Stimulated activated CD4-positive, alpha-beta T cell treated with anti-CD3 and anti-CD28 coated beads, Interleukin-15, amount 100 ng/mL, for 24 hours (primary cell): ENCODE data around the gene RASSF7.
"Not testable (repeated sequence)": the region's sequence is repeated elsewhere in the genome, so short reads cannot be mapped to it uniquely, and the experiment has no call there.

Experiments
- DNase-seq: peaks from one replicate; pipeline ENCODE4 v3.0.0-alpha.2; 2020

Gene RASSF7

GRCh38 chr11:560305-561147 is at the start of gene RASSF7, which contains the start of gene LMNTD2:
TSS of gene RASSF7 (plus strand) at chr11:560970. CDS start at chr11:561769, 799 bp downstream.
TSS of gene LMNTD2 (minus strand) at chr11:560738. CDS start at chr11:560716, 22 bp downstream.
- peak; percentile 98 for DNase-seq

GRCh38 chr11:512761-513595 is 47.8 kb upstream of the RASSF7 start:
- no peak for DNase-seq

- DNase-seq, result no peak
These were observed 46.2 kb upstream of the RASSF7 start for GRCh38 chr11:514606-515005.

GRCh38 chr11:515131-515530 is 45.6 kb upstream of the RASSF7 start:
- DNase-seq, result no peak

- DNase-seq, result no peak
These were observed 44.4 kb upstream of the RASSF7 start for GRCh38 chr11:516400-516799.

- not testable (repeated sequence) for DNase-seq
These were observed 43.7 kb upstream of the RASSF7 start for GRCh38 chr11:516918-517685.

- peak; percentile 87 for DNase-seq
These were observed 42.1 kb upstream of the RASSF7 start for GRCh38 chr11:518463-519202.

- peak; percentile 29 for DNase-seq
These were observed 40.2 kb upstream of the RASSF7 start for GRCh38 chr11:520428-521176.

- no peak for DNase-seq
These were observed 39.5 kb upstream of the RASSF7 start for GRCh38 chr11:521177-521688.

- no peak for DNase-seq
These were observed 34.6 kb upstream of the RASSF7 start for GRCh38 chr11:526192-526591.

GRCh38 chr11:528166-528814 is 32.5 kb upstream of the RASSF7 start:
- no peak for DNase-seq

GRCh38 chr11:528815-529727 is 31.7 kb upstream of the RASSF7 start:
- DNase-seq, result no peak

- DNase-seq, result no peak
These were observed 30.9 kb upstream of the RASSF7 start for GRCh38 chr11:529728-530411.

- no peak for DNase-seq
These were observed 29.6 kb upstream of the RASSF7 start for GRCh38 chr11:530960-531831.

GRCh38 chr11:531919-532526 is 28.7 kb upstream of the RASSF7 start:
- DNase-seq, result no peak

- DNase-seq, result no peak
These were observed 28.2 kb upstream of the RASSF7 start for GRCh38 chr11:532527-532985.

- no peak for DNase-seq
These were observed 27.7 kb upstream of the RASSF7 start for GRCh38 chr11:532986-533585.
